Astrocyte of the spinal cord (primary cell): ENCODE measurements around the gene LSAMP.

Experiments
- DNase-seq: peaks from one replicate; pipeline ENCODE4 v3.0.0; 2011; ENCODE audit warnings: low read depth, low spot score
- H3K4me3 ChIP-seq: 2 replicates; pipeline ENCODE4 v1.5.1; 2011; ENCODE audit warnings: low read depth, mild to moderate bottlenecking, low read length, moderate library complexity
- in situ Hi-C: cut with HindIII; loops from 2 replicates; pipeline ENCODE4 v1.10.0; 2017; ENCODE audit warnings: low sequenced_read_pairs
- TF ChIP-seq, protein P1 (sequence below): IDR thresholded peaks from 2 replicates; pipeline ENCODE4 v1.5.1; 2012; ENCODE audit warnings: low read depth, mild to moderate bottlenecking, low read length, inconsistent platforms

Gene LSAMP

DNA sequence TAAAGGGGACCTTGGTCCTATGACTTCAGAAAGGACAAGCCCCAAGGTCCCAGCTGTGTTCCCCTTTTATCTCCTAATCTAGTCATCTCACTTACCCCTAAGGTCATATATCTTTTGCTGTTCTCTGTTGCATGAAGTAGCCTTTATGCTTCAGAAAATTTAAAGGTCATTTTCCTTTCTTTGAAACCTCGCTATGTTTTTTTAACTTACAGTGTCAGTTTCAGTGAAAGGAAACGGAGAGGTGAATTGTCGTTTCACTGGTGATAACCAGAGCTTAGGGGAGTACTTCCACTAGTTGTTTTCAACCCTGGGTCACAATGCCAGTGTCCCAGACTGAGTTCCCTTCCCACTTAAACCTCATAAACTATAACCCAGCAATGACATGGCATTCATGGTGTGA is 464.6 kb downstream of the LSAMP start:
- TF ChIP-seq, protein P1, sequence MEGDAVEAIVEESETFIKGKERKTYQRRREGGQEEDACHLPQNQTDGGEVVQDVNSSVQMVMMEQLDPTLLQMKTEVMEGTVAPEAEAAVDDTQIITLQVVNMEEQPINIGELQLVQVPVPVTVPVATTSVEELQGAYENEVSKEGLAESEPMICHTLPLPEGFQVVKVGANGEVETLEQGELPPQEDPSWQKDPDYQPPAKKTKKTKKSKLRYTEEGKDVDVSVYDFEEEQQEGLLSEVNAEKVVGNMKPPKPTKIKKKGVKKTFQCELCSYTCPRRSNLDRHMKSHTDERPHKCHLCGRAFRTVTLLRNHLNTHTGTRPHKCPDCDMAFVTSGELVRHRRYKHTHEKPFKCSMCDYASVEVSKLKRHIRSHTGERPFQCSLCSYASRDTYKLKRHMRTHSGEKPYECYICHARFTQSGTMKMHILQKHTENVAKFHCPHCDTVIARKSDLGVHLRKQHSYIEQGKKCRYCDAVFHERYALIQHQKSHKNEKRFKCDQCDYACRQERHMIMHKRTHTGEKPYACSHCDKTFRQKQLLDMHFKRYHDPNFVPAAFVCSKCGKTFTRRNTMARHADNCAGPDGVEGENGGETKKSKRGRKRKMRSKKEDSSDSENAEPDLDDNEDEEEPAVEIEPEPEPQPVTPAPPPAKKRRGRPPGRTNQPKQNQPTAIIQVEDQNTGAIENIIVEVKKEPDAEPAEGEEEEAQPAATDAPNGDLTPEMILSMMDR = no peak
- H3K4me3 ChIP-seq = no peak overlapping the region
- in situ Hi-C loops = no loop called here
- no peak for DNase-seq

DNA sequence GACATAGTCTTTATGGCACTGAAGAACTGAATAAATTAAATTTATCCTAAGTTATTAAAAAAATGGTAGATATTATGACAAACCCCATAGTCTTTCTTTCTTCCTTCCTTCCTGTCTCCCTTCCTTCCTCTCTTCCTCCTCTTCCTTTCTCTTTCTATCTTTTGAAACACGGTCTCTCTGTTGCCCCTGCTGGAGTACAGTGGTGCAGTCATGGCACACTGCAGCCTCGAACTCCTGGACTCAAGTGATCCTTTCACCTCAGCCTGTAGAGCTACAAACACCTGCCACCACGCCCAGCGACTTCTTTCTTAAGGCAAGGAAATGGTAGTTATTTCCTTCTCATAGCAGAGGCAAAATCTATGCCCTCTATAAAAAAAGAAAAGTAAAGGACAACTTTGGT is 467.4 kb downstream of the LSAMP start:
- in situ Hi-C loops = no loop called here
- no peak overlapping the region for H3K4me3 ChIP-seq
- no peak for DNase-seq
- TF ChIP-seq, protein P1 = no peak

GRCh38 chr3:115975796-115976195 is 469.5 kb downstream of the LSAMP start:
- TF ChIP-seq, protein P1 = no peak
- no peak for DNase-seq

DNA sequence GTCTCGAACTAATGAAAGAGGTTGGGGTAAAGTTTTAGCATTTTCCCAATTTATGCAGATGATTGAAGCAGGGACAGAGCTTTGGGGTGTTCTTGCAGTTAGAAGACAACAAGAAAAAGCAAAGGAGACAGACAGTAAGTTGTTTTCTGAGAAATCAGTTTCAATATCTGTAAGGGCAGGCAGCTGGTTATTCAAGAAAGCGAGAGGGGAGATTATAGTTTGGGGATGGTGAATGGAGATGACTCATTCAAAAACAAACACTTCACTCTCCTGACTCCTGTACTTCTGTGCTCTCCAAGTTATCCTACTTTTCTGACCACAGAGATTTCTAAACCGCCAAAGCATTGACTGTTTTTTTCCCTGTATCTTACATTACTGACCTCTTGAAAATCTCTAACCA is 469.9 kb downstream of the LSAMP start:
- in situ Hi-C loops = no loop called here

More at GRCh38 chr3:115975796-115976195, 469.5 kb downstream of the LSAMP start:
- in situ Hi-C loops = no loop called here
- H3K4me3 ChIP-seq = no peak overlapping the region

DNA sequence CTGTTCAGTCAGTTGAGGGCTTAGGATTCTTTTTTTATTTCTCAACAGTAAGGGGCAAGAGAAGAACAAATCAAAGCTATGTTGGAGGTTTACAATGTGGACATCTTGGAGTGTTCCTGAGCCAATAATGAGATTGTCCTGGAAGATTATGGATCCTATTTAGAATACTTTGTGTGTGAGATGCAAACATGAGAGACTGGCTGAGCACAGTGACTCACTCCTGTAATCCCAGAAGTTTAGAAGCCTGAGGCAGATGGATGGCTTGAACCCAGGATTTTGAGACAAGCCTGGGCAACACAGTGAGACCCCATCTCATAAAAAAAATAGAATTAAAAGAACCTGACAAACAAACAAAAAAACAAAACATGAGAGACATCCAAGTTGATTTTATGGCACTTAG is 470.3 kb downstream of the LSAMP start:
- no peak overlapping the region for H3K4me3 ChIP-seq
- no peak for DNase-seq
- TF ChIP-seq, protein P1 = no peak
- in situ Hi-C loops = no loop called here

More for the DNA sequence above, 469.9 kb downstream of the LSAMP start:
- DNase-seq = peak; percentile 88
- no peak overlapping the region for H3K4me3 ChIP-seq
- TF ChIP-seq, protein P1 = no peak

GRCh38 chr3:115968871-115969270 is 476.4 kb downstream of the LSAMP start:
- in situ Hi-C loops = no loop called here
- no peak for DNase-seq
- TF ChIP-seq, protein P1 = no peak
- no peak overlapping the region for H3K4me3 ChIP-seq

DNA sequence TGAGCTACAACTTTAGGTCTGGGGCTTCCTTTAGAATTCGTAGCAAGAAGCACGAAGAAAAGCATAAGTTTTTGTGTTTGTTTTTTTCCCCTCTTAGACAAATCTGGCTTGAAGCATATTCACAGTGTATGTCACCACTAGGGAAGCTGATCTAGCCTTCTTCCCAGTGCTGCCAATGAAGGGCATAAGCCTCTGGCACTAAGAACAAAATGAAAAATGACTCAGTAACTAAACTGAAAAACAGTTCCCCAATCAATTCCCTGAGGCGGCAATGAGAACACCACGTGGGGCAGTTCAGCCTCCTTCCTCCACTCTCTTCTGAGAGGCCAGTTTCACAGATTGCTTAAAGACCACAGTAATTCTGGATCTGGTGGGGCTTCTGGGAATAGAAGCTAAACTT is 483.9 kb downstream of the LSAMP start:
- in situ Hi-C loops = no loop called here
- no peak for DNase-seq
- H3K4me3 ChIP-seq = no peak overlapping the region
- TF ChIP-seq, protein P1 = no peak
